Stimulated activated CD4-positive, alpha-beta T cell treated with anti-CD3 and anti-CD28 coated beads, Interleukin-12 subunit alpha, Interleukin-12 subunit beta, amount 100 ng/mL, for 24 hours (primary cell): ENCODE data around the gene CTAG2.
"Not testable (repeated sequence)": the region's sequence is repeated elsewhere in the genome, so short reads cannot be mapped to it uniquely, and the experiment has no call there.

ENCODE experiments used
- DNase-seq, 2 experiments: peaks; one replicate each; pipeline ENCODE4 v3.0.0-alpha.2; 2020; ENCODE audit warnings: low read depth in 2 of 2

Gene CTAG2

DNA sequence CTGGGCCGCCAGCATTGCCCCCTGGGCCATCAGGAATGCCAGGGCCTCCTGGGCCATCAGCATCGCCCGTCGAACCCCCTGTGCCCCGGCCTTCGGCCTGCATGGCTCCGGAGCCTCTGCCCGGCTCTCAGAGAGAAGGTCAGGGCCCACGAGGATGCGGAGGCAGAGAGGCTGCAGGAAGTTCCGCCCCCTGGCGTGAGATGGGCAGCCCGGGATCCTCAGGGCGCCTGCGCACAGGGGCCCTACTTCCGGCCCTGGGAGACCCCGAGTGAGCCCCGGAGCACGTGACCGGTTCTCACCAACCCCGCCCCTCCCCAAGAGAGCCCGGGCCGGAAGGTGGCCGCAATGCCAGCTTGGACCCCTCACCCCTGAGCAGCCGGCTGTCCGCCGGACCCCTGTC lies at the start of gene CTAG2:
TSS of gene CTAG2 (minus strand) at position 167 of the 400 bp plus-strand sequence. CDS start at position 103, 64 bp downstream.
- not testable (repeated sequence) for DNase-seq

- no peak for DNase-seq
Observed at GRCh38 chrX:154698630-154699248, 45.4 kb upstream of the CTAG2 start.

- DNase-seq = no peak
Observed at GRCh38 chrX:154696676-154697045, 43.3 kb upstream of the CTAG2 start.

DNA sequence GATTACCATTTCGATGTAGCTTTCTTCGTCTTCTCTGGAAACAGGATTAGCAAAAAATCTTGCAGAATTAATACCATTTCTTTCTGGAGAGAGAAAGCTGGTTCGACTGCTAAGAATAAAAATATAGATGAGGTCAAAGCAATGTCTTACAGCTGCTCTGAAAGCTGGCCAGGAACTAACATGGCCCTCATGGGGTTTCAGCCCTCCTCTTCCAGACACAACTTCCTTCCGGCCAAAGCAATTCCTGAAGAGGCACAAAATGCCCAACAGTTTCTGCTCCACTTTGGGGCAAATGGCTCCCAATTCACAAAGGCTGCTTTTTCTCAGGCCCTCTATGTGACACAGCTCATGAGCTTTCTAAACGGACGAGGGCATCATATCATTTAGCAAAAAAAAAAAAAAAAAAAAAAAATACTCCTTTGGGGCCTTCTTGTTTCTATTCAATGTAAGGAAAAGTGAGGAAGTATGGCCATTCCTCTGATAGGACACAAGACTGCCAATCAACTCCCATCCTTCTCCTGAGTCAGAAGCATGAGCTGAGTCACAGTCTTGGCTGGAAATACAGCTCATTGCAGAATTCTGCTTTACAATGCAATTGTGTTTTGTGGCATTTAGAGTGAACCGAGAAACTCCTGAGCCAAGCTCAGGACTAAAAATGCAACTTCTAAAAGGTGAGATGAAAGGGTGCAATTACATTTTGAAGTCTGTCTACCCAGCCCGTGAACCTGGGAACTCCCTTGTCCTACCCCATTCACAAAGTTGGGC lies 42.7 kb upstream of the CTAG2 start:
- DNase-seq = no peak

DNA sequence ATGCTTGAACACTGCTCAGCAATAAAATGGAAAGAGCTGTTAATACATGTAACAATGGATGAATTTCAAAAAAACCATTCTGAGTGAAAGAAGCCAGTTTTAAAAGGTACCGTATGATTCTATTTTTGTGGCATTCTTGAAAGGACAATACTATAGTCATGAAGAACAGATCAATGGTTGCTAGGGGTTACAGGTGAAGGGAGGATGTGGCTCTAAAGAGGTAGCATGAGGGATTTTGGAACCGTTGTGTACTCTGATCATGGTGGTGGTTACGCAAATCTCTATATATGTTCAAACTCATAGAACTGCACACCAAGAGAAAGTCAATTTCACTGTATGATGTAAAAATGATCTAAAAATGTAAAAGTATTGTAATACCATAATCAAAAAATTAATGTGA lies 40.0 kb upstream of the CTAG2 start:
- no peak for DNase-seq

- not testable (repeated sequence) for DNase-seq
Observed at GRCh38 chrX:154690438-154690837, 37.1 kb upstream of the CTAG2 start.

- DNase-seq = not testable (repeated sequence)
Observed at GRCh38 chrX:154672084-154672483, 18.7 kb upstream of the CTAG2 start.

DNA sequence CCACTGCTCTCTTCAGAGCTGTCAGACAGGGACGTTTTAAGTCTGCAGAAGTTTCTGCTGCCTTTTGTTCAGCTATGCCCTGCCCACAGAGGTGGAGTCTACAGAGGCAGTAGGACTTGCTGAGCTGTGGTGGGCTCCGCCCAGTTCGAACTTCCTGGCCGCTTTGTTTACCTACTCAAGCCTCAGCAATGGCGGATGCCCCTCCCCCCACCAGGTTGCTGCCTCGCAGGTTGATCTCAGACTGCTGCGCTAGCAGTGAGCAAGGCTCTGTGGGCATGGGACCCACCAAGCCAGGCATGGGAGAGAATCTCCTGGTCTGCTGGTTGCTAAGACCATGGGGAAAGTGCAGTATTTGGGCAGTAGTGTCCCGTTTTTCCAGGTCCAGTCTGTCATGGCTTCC lies 17.5 kb upstream of the CTAG2 start:
- not testable (repeated sequence) for DNase-seq

DNA sequence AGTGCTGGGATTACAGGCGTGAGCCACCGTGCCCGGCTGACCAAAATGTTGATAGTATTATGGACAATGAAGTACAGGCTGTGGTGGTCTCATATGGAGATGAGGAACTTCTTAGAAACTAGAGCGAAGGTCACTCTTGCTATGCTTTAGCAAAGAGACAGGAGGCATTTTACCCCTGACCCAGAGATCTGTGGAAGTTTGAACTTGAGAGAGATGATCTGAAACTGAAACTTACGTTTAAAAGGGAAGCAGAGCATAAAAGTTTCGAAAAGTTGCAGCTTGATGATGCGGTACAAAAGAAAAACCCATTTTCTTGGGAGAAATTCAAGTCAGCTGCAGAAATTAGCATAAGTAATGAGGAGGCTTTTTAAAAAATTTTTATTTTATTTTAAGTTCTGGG lies 8.5 kb upstream of the CTAG2 start:
- no peak for DNase-seq

DNA sequence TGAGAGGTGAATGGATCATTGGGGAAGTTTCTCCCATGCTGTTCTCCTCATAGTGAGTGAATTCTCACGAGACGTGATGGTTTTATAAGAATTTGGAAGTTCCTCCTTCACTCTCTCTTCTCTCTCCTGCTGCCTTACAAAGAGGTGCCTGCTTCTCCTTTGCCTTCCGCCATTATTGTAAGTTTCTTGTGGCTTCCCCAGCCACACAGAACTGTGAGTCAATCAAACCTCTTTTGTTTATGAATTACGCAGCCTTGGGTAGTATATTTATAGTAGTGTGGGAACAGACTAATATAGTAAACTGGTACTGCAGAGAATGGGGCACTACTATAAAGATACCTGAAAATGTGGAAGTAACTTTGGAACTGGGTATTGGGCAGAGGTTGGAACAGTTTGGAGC lies 7.8 kb upstream of the CTAG2 start:
- no peak for DNase-seq

GRCh38 chrX:154660541-154660940 lies 7.2 kb upstream of the CTAG2 start:
- DNase-seq = no peak

DNA sequence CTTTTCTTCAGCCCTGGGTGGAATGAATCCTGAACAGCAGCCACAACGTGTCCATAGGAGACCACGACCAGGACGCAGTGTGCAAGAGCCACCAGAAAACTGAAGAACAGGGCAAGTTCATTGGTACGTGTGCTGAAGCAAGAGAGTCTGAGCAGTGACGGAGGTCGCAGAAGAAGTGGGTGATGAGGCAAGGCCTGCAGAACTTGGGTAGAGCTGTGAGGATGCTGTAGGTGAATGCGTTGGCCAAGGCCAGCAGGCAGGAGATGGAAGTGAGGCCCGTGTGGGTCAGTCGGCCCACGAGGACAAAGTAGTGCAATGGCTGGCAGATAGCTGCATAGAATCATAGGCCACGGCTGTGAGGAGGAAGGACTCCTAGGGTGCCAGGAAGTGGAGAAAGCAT lies 5.6 kb upstream of the CTAG2 start:
- DNase-seq = no peak

DNA sequence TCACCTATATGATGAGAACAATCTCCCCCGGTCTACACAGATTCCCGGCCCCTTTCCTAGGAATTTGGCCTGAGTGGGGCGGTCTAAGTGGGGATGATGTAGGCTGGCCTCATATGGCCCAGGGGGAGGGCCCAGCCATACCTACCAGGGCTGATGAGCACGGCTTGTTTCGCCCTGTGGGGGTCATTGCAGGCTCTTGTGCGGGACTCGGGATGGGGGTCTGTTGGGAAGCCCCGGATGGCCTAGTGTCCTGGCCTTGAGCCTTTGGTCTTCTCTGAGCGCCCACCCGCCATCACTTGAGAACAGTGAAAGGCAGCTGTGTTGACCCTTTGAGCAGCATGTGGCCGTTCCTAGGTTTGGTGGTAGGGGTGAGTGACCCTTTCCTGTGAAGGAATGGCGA lies 4.8 kb upstream of the CTAG2 start:
- no peak for DNase-seq

- DNase-seq = no peak
Observed at GRCh38 chrX:154657226-154657805, 3.9 kb upstream of the CTAG2 start.

GRCh38 chrX:154655786-154656185 lies 2.4 kb upstream of the CTAG2 start:
- no peak for DNase-seq

GRCh38 chrX:154655346-154655745 lies 2.0 kb upstream of the CTAG2 start:
- no peak for DNase-seq

DNA sequence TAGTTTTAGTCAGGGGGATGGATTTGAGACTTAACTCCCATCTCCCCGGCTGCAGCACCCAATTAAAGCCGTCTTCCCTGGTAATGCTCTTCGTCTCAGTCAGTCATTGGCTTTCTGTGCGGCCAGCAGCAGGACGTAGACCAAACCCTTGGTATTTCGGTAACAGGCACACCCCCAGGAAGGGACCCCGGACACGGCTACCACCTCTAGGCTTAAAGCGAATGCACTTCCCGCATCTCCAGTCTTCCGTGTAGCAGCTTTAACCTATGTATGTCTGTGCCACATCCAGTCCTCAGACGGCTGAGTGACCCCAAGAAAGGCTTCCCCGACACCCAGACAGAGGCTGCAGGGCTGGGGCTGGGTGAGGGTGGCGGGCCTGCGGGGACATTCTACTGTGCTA lies 1.5 kb upstream of the CTAG2 start:
- DNase-seq = no peak

- DNase-seq = no peak
Observed at GRCh38 chrX:154654372-154654771, 993 bp upstream of the CTAG2 start.

DNA sequence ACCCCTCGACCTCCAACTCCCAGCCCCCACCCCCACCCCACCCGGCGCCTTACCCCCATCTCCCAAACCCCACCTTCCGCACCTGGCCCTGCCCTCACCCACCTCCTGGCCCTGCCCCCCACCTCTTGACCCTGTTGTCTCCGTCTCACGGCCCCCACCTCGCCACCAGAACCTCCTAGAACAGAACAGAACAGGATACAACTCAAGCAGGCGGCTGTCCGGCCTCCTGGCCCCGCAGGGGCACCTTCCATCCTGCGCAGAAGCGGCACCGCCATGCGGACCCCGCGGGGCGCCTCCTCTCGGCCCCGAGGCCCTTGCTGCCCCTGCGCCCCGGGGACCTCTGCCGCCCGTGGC lies 354 bp downstream of the CTAG2 start:
- DNase-seq = no peak

DNA sequence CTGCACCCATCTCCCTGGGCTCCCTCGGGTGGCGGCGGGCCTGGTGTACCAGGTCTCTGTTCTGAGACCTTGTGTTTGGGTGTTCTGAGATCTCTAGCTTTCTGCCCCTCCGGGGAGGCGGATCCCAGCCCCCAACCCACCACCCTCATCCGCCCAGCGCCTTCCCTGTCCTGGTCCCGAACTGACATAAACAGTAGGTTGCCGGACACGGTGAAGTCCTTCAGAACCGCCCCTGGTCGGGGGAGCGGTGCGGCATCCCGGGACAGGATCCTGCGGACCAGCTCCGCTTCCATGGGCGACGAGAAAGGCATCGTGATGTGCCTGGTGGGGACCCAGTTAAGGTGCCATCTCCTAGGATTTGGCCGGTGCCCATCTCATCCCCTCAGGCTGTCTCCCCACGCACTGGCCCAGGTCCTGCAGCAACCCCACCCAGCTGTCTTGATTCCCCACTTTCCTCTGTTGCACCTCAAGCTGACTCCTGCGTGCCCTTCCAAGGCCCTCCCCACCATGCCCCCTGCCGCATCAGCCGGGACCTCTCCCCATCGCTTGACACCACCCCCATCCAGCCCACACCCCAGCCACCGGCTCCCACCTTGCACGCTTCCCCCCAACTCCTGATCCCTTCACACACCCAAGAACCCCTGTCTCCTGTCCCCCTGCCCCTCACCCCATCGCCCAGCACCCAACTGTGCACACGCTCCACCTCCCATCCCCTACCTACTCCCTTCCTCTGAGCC lies 900 bp downstream of the CTAG2 start:
- DNase-seq = no peak

GRCh38 chrX:154650221-154650510 lies 3.2 kb downstream of the CTAG2 start:
- no peak for DNase-seq

DNA sequence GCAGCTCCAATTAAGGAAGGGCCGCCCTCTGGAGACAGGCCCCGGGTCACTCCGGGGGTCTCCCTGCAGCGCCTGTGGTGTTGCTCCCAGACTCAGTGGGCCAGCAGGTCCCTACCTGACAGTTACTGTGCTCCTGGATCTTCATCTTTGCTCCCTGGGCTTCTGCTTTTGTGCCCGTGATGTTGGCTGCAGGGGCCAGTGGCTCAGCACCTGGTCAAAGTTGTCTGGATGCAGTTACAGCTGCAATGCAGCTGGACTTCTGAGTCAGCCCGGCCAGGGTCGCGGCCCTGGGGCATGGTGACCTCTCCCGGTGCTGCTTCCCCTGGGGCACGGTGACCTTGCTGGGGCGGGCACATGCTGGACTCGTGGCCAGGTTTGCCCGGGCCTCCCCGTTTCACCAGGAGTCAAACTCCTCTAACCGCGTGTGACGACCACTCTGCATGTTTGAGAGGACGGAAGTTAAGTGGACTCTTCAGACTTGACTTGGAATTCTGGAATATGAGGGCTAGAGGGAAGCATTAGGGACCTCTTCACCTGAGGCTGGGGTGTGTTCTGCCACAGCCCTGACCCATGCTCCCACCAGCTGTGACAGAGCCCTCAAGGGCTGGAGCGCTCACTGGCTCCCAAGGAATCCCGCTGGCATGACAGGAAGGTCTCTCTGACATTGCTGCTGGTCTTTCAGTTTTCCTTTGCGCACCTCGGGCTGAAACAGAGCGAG lies 3.7 kb downstream of the CTAG2 start:
- DNase-seq = no peak
